ENCODE data around the gene VWF.

- no peak for TF ChIP-seq CTCF (conservative IDR thresholded peaks at IDR 0.05; ENCODE audit: low read depth, low read length)
- no peak for TF ChIP-seq CEBPB (IDR thresholded peaks at IDR 0.05; ENCODE audit: low read depth, low read length)
- TF ChIP-seq RFX5 (IDR thresholded peaks at IDR 0.05; ENCODE audit: low read depth, low read length): no peak
- TF ChIP-seq SMC3 (IDR thresholded peaks at IDR 0.05; ENCODE audit: low read depth, low read length): no peak
- no peak for TF ChIP-seq CHD1 (IDR thresholded peaks at IDR 0.05; ENCODE audit: low read depth, low read length)
- TF ChIP-seq, protein P1, sequence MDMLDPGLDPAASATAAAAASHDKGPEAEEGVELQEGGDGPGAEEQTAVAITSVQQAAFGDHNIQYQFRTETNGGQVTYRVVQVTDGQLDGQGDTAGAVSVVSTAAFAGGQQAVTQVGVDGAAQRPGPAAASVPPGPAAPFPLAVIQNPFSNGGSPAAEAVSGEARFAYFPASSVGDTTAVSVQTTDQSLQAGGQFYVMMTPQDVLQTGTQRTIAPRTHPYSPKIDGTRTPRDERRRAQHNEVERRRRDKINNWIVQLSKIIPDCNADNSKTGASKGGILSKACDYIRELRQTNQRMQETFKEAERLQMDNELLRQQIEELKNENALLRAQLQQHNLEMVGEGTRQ (IDR thresholded peaks at IDR 0.05; ENCODE audit: low read depth, low read length): no peak
- TF ChIP-seq MXI1 (IDR thresholded peaks at IDR 0.05; ENCODE audit: borderline replicate concordance, low read depth, low read length): no peak
- no peak for TF ChIP-seq POLR2A (IDR thresholded peaks at IDR 0.05; ENCODE audit: low read depth, low read length)
- TF ChIP-seq FOS (IDR thresholded peaks at IDR 0.05; ENCODE audit: low read depth, low read length): no peak
- no peak for TF ChIP-seq MAFK (IDR thresholded peaks at IDR 0.05; ENCODE audit: low read depth, low read length)
- no peak for TF ChIP-seq RCOR1 (IDR thresholded peaks at IDR 0.05; ENCODE audit: insufficient replicate concordance, low read length)
- TF ChIP-seq RAD21 (IDR thresholded peaks at IDR 0.05; ENCODE audit: low read length): no peak
- no peak for TF ChIP-seq NFE2L2 (IDR thresholded peaks at IDR 0.05; ENCODE audit: low read depth, low read length)
- TF ChIP-seq MAZ (IDR thresholded peaks at IDR 0.05; ENCODE audit: borderline replicate concordance, low read depth, low read length): no peak
Measured at GRCh38 chr12:6071589-6071988, 52.9 kb downstream of the VWF start.

Data from IMR-90 (cell line).